Pons (tissue), 1 donor: Measurements from ENCODE around the gene NR2F1.

Source experiments
- DNase-seq: peaks from one replicate; pipeline ENCODE4 v3.0.0-alpha.2; 2016; ENCODE audit warnings: low spot score

NR2F1 gene

DNA sequence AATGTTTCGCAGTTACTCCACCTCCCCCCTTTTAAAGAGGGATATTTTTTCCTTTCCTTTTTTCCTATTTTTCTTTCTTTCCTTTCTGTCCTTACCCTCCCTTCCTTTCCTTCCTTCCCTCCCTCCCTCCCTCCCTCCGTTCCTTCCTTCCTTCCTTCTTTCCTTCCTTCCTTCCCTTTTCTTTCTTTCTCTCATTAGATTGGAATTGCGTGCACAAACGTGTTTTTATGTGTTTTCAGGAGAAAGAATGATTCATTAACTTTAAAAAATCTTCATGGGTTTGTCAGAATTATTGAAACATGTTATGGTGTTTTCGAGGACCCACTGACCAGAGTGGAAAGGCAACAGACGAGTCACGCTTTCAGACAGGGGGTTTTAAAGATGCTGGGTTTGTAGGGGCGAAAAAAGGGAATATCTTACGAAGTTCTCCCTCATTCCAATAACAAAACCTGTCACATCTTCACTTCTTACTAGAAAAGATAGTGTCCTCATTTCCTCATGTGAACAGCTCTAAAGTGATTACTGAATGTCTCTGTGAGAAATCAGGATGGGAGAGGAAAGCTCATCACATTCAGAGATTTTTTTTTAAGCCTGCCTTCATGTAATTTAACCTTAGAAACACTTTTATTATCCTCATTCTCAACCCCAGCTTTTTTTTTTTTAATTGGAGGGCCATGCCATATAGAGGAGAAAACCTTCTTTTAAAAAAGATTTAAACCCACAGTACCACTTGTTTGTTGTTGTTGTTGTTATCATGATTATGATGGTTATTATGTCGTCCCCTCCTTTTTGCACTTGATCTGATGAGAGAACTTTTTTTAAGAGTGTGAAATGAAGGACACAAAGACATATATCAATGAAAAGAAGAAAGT is 21.9 kb downstream of the NR2F1 start:
- no peak for DNase-seq

DNA sequence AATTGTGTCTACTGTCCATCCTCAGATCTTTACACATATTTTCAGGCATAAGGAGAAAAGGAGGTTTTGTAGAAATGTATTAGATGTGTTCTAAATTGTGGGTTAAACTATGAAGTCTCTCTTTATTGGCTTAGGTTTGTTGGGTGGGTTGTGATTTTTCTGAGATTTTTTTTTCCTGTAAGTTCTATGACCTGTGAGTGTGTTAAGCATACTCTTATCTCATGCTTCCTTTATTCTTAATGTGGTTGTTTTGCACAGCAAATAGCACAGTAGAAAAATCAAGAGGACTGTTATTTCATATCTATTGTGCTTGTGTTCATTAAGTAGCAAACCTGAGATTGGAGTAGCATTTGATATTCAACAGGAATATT is 23.3 kb downstream of the NR2F1 start:
- DNase-seq: no peak

GRCh38 chr5:93607367-93608258 is 24.6 kb downstream of the NR2F1 start:
- DNase-seq: peak; percentile 85

GRCh38 chr5:93608855-93609254 is 25.8 kb downstream of the NR2F1 start:
- DNase-seq: no peak

GRCh38 chr5:93609762-93610161 is 26.7 kb downstream of the NR2F1 start:
- DNase-seq: no peak

- no peak for DNase-seq
Observed at GRCh38 chr5:93610581-93611272, 27.7 kb downstream of the NR2F1 start.

GRCh38 chr5:93611273-93611975 is 28.4 kb downstream of the NR2F1 start:
- DNase-seq: no peak

DNA sequence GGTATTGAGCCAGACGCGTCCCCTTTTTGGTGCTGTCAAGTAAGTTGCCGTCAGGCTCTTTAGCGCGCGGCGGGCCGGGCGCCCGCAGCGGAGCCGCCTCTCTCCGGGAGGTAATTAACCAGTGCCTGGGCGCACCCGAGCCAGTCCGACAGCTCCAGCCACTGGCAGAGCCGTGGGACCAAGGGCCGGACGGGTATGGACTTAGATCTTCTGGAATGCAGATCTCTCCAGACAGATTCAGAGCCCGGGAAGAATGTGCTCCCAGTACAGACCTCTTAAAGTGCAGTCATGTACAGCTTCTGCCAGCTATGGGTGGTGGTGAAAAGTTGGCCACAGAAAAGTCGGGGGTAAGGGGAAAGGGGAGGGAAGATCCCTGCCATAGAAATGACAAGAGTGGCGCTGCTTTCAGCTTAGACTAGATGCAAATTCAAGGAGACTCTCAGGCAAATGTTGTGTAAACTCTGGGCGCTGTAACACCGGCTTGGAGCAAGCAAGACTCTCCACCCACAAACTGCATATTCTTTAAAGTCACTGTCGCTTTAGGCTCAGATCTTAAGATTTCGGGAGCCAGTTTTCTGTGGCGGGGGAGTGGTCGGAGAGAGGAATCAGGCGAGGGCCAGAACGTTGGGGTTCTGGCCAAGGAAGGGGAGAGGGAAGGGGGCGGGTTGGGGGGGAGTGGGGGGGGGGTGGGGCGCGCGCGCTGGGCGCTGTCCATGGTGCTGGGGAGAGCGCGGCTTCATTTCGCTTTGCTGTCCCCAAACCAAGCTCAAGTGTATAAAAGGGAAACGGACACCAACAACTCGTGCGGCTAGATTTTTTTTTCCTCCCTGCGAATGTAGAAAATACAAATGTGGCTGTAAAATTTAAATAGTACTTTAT is 29.2 kb downstream of the NR2F1 start:
- no peak for DNase-seq

DNA sequence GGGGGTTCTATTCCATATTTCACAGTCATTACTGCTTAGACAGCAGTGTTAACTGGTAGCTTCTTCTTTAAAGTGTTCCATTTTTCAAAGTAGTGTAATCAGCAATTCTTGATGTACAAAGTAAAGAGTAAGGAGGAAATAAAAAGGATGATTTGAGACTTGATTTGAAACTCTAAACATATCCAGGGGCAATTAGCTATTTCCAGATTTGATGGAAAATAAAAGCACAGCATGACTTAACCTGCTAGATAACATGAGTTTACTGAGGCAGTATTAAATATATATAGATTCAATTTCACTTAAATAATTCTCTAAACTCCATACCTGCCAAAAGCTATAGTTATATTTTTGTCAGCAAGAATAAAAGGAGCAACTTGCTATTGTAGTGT is 29.8 kb downstream of the NR2F1 start:
- DNase-seq: no peak

DNA sequence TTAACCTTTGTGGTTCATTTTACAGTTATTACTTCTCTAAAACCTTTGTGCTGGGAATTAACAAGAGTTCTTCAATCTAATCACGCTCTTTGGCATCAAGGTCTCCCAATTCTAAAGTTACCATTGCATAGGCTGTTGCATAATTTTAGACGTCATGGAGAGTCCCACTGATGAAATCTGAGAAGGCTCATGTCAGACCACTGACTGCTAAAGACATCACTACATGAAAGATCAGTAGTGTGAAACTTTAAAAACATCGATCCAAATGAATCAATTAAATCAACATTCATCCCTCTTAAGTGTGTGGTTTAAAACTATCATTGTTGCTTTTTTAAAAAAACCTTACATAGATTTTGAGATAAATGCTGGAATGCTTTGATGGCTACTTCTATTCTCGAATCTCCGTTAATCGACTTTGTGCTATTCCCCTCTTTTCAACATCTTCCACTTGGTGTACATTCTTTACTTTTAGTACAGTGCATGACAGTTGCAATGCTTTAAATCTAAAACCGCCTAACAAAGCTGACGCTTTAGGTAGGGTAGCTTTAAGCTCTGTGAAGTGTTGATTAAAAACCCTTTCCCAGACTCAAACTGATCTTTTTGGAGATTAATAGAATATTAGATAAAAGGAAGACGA is 33.6 kb downstream of the NR2F1 start:
- DNase-seq: no peak

DNA sequence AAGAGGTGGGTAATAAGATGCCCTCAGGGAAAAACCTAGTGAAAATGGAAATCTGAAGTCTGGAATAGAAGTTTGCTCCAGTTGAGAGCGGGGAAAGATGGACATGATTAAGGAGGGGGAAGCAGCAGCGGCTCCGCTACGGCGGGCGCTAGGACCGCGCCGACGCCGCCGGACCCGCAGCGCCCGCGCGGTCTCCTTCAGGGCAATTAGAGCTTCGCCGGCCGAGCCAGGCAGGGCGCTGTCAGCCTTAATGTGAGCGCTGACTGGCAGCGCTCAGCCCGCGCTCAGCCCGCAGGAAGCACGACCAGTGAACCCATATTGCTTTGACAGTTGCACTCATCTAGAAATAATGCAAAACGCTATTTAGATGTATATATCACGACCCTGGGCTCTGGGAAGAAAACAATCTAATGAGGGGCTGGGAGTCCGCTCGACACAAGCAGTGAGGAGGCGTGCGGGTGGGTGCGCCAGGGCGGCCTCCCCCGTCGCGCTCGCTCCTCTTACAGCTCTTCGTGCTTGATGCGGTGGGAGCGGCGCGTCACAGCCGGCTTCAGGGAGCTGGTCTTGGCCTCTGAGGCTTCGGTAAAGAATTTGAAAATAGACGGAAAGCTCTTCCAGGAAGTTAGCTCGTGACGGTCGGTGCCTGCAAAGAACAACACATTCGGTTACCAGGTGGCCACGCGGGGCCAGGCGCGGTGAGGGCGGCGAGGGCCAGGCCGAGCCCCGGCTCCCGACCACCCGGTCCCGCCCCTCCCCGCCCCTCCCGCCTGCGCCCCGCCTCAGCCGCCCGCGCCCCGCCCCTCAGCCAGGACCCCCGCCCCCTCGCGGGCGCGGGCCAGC is 37.7 kb downstream of the NR2F1 start:
- peak; percentile 79 for DNase-seq

DNA sequence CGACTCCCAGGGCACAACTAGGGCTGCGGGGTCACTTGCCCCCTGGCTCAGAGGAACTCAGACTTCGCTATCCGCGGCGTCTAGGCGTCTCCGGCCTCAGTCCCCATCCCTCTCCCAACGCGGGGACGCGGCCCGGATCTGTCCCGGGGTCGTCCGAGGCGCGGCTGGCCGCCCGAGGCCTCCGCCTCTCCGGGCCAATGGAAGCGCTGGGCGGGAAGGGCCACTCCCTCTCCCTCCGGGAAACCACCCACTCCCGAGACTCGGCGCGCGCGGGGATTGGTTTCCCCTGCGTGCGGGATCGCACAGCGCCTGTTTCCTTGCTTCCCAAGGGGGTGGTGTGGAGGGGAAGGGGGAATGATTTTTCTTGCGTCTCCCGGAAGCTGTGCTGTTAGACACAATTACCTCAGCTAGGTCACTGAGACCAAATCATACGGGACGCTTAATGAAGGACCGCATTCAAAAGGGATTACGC is 38.3 kb downstream of the NR2F1 start:
- DNase-seq: peak; percentile 77

DNA sequence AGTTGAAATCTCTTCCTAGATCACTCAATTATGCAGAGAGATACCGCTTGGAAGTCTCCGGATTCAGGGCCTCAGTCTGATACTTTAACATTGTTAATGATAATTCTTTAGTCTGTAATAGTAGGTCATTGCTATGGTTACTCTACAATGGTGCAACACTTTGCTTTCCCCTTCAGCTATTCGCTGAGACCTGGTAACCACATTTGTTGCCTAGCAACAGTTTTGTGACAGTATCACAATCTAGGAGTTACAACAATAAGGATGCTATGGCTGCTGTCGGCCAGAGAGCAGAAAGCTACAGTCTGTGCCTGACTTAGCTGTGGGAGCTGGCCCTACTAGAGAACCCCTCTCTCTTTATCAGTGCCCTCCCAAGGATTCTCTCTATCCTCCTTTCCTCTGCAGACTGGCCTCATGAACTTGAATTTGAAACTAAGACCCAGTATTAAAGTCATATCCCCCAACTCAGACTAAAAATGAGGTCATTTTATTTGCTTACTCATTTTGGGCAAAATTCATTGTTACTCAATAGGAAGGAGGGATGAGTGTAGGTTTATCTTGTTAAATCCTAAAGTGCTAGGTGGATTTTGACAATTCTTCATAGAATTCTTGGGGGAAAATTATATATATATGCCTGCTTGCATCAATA is 39.3 kb downstream of the NR2F1 start:
- peak; percentile 67 for DNase-seq

DNA sequence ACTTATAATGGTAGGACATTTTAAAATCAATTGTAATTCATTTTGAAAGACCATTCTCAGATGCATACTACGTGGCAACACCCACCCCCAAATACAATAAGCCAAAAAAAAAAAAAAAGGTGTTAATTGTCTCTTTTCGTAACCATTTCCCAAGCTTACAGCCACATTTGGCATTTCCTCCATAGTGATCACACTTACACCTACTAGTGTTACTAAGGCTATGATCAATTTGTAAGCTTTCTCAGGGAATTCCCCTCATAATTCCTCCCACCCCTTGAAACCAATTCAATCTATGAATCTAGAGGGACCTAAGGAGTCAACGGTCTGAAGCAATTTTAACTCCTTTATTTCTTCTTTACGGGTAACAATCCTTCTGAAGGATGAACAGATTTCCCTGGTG is 40.1 kb downstream of the NR2F1 start:
- no peak for DNase-seq

DNA sequence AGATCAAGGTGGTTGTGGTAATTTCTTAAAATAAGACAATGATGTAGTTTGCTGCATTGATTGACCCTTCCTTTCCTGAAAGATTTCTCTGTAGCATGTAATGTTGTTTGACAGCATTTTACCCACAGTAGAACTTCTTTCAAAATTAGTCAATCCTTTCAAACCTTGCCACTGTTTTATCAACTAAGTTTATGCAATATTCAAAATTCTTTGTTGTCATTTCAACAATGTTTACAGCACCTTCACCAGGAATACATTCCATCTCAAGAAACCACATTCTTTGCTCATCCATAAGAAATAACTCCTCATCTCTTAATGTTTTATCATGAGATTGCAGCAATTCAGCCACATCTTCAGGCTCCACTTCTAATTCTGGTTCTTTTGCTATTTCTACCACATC is 43.8 kb downstream of the NR2F1 start:
- DNase-seq: no peak

DNA sequence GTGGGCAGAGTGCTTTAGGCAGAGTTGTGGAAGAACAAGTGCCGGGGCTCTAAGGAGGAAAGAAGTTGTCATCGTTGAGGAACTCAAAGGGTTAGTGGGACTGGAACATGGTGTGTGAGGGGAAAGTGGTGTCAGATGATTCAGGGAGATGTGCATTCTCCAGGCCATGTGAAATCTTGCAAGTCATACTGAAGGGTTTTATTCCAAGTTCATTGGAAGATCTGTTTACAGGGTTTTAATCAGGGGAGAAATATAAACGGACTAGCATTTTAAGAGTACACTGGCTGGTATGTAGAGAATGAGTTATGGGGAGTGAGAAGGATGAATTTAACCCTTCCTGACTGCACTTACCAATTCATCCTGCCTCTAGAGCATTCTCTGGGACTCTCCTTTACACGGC is 49.3 kb downstream of the NR2F1 start:
- DNase-seq: no peak

GRCh38 chr5:93635991-93636390 is 53.0 kb downstream of the NR2F1 start:
- no peak for DNase-seq

DNA sequence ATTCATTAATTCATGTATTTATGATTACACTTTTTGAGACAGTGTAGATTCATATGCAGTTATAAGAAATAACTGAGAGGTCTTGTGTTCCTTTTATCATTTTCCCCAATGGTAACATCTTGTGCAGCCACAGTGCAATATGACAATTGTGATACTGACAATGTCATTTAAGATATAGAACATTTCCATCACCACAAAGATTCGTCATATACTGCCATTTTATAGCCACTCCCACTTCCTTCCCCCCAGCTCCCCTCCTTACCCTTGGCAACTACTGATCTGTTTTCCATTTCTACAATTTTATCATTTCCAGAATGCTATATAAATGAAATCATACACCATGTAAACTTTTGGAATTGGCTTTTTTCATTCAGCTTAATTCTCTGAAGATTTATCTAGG is 53.8 kb downstream of the NR2F1 start:
- DNase-seq: no peak

- no peak for DNase-seq
Observed at GRCh38 chr5:93637697-93638096, 54.7 kb downstream of the NR2F1 start.
